ENCODE results near the gene NOX5.

GRCh38 chr15:69055251-69055650, 40.8 kb downstream of the NOX5 start:
- no peak for TF ChIP-seq POLR2A (IDR thresholded peaks at IDR 0.05)
- no peak for TF ChIP-seq CTCF (IDR thresholded peaks at IDR 0.05)
- no peak for TF ChIP-seq EP300 (IDR thresholded peaks at IDR 0.05)
- no peak for TF ChIP-seq POLR2AphosphoS5 (IDR thresholded peaks at IDR 0.05)
